Iris pigment epithelial cell (primary cell): ENCODE data around the gene CDC42BPA.
"Not testable (repeated sequence)": the region's sequence is repeated elsewhere in the genome, so short reads cannot be mapped to it uniquely, and the experiment has no call there.

Source experiments
- DNase-seq: peaks from one replicate; pipeline ENCODE4 v3.0.0-alpha.2; 2011; ENCODE audit warnings: low read depth

CDC42BPA gene

DNA sequence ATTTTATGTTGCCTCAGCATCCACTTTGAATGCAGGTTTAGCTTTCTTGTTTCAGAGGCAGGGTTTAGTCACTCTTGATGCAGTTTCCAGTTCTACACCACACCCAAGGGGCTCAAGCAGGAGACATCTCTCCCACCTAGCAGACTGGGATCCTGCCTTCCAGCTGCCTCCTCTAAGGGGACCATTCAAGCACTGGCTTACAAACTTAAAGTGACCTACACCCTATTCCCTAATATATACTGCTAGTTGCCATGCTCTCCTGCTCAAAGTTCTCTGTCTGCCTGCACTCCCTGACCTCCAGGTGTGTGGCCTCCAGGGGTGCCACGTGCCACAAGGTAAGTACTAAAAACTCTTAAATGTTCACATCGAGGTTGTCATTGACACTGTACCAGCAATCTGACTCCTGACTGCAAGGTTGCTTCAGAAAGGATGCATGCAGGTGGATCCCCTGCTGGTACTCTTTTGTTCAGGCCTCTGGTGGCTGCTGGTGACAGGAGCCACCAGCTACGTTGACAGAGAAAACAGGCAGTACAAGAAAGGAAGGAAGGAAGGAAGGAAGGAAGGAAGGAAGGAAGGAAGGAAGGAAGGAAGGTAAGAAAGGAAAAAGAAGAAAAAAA lies 192.3 kb downstream of the CDC42BPA start:
- DNase-seq, result no peak

DNA sequence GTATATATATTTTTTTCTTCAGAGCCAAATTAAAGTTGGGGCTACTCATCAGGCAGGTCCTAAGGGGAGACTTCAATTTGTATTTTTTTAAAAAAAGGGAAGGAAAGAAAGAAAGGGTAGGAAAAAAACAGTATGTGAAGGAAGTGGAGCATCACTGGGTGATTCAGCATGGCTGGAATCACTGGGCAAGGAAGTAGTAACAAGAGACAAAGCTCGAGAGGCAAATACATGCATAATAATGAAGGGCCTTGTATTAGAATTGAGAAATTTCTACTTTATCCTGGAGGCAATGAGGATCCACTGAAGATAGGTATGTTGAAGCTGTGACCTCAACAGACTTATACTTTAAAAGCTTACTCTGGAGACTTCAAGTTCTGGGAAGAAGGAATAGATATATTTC lies 193.8 kb downstream of the CDC42BPA start:
- DNase-seq, result peak; percentile 61

DNA sequence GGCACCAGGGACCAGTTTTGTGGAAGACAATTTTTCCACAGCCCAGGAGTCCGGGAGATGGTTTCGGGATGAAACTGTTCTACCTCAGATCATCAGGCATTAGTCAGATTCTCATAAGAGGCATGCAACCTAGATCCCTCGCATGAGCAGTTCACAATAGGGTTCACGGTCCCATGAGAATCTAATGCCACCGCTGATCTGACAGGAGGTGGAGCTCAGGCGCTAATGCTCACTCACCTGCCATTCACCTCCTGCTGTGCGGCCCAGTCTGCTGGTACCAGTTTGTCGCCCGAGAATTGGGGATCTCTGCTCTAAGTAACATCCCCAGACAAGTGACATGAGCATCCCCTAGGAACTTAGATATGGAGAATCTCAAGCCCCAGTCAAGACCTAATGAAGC lies 197.5 kb downstream of the CDC42BPA start:
- no peak for DNase-seq

DNA sequence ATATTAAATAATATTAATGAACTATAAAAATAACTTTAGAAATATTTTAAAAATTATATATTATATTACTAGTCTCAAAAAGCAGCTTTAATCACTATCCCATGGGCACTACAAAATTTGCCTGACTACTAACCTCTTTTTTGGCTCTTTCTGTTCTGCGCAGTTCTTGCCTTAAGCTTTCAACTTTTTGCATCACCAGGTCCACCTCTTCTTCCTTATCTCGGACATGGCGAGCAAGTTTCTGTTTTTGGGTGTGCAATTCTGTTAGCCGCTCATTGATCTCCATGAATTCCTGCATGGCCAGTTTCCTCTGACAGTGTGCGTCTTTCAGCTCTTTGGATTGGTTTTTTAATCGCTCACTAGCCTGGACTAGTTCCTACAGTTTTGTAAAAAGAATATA lies 205.8 kb downstream of the CDC42BPA start:
- DNase-seq, result no peak

DNA sequence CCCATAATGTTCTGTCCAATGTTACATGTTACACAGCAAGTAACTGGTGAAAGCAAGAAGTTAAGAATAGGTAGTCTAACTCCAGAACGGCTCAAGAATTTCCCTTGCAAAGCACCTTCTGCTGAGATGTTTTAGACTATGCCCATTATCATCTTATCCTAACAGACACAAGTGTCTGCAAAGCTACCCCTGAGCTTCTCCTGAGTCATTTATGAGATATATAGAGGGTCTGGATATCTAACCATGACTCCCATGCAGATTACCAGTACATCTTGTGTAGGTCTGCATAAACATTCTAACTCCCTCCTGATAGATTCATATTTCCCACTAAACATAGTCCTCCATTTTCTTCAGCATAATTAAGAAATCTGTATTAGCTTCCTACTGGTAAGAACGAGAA lies 206.5 kb downstream of the CDC42BPA start:
- no peak for DNase-seq

DNA sequence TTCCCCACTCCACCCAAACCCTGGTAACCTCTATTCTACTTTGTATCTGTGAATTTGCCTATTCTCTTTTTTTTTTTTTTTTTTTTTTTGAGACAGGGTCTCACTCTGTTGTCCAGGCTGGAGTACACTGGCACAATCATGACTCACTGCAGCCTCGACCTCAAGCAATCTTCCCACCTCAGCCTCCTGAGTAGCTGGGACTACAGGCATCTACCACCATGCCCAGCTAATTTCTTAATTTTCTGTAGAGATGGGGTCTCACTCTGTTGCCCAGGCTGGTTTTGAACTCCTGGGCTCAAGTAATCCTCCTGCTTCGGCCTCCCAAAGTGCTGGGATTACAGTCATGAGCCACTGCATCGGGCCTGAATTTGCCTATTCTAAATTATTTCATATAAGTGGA lies 213.0 kb downstream of the CDC42BPA start:
- DNase-seq, result not testable (repeated sequence)

DNA sequence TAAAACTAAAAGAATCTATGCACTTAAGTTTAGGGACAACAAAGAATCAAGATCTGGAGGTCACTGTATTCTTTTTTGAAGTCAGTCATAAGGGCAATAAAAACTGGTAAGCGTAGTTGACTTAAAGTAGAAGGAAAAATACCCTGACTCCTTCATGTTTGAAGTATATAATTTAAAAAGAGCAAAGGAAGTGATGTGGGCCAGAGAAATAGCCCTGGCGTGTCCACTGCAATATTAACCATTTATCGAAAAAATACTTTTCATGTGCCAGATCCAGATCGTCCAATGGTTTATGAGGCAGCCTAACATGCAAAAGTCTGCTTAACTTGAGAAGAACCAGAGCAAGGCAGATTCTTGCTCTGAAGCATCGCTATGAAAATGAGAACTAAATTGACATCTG lies 216.2 kb downstream of the CDC42BPA start:
- no peak for DNase-seq

DNA sequence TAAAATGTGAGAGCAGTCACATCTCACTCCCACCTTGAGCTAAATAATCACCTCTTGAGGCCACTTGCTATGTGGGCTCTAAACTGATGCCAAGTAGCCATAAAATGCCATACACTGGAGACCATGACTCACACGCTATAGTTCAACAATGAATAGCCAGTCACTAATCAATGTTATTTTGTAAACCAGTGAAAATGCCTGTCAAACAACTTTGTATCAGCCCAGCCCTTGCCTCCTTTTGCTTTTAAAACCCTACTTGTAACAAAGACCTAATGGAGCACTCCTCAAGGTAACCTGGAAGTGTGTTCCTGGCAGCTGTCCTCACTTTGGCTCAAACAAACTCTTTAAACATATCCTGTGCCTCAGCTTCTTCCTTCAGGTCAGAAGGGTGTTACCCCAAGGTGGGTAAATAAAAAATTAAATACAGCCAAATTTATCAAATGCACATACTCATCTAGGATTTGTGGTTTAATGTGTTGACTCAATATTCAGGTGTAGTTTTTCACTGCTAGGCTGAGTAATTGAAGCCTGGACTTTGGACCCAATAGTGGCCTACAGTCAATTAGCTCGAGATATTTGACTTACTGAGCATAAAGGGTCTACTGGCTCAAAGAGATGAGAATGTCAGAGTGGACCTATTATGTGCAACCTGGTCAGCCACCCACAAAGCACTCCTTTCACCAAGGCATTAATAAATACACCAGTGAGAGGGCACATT lies 223.9 kb downstream of the CDC42BPA start:
- DNase-seq, result no peak

DNA sequence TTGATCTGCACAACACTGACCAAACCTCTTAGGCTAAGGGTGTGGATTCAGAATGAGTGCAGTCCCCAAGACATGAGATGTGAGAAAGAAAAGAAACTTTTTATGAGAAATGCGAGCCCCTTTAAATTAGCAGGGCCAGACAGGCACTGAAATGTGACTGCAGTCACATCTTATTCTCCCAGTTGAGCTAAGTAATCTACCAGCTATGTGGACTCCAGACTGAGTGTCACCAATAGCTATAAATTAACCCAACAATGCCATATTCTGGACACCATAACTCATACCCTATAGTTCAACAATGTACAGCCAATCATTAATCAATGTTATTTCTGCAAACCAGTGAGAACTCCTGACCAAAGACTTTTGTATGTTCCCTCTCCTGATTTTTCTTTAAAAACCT lies 225.0 kb downstream of the CDC42BPA start:
- DNase-seq, result no peak

DNA sequence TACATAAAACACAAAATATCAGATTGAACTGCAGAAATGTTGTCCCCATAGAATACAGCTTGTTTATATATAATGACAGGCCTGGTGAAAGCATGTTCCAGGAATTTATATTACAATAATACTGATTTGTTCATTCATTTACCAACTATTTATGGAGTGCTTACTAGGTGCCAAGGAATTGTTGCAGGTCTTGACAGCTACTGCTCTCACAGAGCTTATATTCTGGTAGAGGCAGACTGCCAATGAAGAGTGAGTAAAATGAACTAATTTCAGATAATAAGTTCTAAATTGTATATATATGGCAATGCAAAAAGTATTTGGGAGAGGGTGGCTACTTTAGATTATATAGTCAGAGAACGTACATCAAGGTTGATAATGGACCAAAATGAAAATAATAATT lies 226.2 kb downstream of the CDC42BPA start:
- DNase-seq, result no peak

DNA sequence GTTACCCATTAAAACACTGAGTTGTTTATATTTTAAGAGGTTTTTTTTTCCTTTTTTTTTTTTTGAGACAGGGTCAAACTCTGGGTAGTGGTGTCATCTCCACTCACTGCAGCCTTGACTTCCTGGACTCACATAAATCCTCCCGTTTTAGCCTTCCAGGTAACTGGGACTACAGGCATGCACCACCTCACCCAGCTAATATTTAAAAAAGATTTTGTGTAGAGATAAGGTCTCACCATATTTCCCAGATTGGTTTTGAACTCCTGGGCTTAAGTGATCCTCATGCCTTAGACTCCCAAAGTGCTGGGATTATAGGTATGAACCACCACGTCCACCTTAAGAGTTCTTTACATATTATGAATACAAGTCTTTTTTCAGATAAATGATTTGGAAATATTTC lies 231.7 kb downstream of the CDC42BPA start:
- no peak for DNase-seq

DNA sequence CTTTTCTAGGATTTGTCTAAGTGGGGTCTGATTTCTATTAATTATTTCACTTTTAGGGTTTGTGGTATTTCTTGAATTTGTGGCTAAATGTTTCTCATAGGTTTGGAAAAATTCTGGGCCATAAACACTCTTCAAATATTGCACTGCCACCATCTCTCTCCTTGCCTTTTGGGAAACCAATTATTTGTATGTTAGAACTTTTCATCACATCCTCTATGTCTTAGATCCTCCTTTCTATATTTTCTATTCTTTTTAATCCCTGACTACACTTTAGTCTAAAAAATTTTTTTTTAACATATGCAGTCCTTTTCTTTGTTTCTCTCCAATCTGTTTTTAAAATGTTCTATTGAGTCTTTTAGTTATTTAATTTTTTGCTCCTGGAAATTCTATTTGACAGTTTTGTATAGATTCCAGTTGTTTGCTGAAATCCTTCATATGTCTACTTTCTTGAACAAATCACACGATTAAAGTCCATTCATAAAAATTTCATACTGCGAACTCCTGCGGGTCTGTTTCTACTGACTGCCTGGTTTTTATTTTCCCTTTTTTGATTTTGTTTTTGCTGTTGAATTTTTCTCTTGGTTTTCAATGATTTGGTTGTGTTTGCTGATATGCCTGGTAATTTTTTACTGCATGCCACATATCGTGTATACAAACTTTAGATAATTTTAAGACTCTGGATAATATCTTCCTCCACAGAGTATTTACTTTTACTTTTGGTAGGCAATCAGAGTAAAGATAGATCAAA lies 235.1 kb downstream of the CDC42BPA start:
- no peak for DNase-seq

DNA sequence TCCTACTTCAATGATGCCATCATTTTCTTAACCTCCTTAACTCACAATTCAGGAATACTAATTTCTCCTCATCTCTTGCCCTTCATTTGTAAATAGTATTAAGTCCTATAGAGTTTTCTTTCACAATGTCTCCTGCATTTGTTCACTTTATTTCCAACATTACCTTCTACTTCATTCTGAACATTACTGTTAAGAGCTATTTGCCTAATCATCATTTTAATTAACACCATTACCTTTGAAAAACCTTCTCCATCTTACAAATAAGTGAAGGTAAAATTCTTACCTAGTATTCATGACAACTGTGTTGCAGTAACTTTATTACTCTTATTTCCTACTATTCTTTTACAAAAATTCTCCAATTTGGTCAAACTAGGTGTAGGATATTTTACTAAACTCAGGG lies 240.5 kb downstream of the CDC42BPA start:
- no peak for DNase-seq

DNA sequence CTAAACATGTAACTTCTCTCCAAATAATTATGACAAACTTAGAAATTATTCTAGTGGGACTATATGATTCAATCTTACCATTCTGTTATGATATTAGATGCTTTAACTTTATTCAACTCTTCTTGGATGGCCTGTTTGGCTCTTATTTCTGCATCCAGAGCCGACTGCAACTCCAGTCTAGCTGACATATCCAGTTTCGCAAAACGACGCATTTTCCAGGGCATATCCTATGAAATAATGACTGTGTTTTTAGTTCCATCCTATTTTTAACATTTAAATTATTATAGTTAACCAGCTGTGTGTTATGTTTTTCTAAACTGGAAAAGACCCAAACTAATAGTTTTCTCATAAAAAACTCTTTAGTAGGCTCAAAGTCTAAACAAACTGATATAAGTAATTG lies 244.5 kb downstream of the CDC42BPA start:
- no peak for DNase-seq

DNA sequence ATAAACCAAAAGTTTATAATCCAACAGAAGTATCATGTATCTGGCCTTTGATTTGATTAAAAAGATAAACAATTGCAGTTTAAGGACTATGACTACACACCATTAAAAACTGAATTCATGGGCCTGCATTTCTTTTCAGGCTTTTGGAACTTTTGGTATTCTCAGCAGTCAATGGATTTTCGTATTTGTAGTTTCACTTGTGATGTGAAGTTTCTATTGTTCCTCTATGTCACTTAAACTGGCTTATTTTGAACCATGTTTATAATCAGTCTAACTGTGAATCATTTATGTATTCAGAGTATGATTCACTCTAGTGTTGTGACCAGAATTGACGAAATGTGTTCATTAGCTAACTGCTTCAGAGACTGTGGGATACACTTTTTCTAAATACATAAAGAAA lies 245.3 kb downstream of the CDC42BPA start:
- peak; percentile 68 for DNase-seq

DNA sequence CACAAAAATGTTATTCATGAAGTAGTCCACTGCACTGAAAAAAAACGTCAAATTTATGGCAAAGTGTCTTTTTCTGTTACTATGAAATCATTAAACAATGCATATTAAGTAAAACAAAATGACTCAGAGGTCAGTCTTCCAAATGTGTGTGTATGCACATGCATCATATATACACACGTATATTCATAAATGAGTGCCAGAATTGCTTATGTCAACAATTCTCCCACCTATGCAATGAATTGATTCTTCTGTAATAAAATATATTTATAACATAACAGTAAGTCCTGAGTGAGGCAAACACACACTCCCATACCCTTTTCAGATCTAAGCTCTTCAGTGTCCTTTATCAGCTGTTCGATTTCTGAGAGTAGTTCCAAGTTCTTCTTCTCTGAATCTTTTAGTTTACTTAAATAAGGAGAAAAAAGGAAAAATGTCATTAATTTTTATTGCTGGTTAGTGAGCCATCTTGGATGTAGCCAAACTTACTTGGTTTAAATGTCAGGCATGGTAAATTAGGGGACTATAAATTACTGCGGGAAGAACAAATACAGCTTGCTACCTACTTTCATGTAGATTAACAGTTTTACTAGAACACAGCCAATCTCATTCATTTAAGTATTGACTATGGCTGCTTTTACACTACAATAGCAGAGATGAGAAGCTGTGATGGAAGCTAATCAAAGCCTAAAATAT lies 246.3 kb downstream of the CDC42BPA start:
- DNase-seq, result no peak

DNA sequence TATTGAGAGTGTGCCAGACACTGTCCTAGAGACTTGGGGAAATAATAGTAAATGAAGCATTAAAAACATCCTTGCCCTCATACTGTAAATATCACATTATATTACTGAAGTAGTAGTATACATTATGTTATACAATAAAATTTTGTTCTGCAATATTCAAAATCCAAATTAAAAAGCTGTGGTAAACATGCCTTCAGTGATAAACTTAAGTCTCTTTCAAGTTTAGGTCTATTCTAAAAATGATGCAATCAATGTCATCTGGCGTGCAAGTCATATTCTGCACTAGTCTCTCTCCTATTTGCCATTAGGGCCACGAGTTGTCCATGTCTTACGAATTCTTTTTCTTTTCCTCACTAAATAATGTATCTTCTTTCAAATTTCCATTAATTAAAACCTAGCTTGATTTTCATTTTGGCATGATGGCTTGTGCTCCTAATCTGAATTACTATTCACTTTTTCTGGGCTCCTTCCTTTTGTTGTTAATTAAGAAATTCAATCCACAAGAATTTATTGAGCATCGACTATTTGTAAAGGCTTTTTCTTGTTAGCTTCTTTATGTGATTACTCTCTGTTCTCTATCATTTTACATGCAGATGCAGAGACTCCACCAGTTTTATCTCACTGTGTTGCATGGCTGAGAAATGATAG lies 247.5 kb downstream of the CDC42BPA start:
- no peak for DNase-seq

DNA sequence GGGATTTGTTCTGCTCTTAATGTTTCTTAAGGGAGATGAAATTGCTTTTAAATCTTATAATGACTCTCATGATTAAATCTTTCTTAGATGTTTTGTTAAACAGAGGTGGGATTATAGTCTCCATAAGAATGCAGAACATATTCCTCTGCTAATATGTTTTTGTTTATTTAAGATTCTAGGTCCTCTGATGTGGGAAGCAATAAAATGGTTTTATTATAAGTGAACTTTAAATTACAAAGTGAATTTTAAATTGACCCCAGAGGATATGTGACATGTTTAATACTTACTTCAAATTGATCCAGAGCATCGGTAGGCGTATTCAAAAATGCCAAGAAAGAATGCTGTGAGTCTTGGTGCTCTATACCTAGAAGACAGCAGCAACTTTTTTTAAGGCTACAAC lies 248.8 kb downstream of the CDC42BPA start:
- DNase-seq, result no peak

DNA sequence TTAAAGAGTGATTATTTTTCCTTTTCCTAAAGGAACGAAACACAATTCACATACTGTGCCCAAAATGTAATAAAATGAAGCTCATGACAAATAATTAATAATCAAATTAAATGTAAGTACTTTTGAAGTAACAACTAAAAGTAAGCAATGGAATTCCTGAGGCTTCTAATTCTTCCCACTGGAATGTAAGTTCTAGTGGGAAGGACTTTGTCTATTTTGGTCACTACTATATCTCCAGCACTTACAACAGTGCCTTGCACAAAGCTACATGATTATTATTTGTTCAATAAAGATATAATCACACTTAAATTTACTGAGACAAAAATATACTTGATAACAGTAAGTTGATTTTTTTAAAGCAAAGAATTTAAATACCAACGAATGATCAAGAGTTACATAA lies 249.4 kb downstream of the CDC42BPA start:
- DNase-seq, result peak; percentile 9

DNA sequence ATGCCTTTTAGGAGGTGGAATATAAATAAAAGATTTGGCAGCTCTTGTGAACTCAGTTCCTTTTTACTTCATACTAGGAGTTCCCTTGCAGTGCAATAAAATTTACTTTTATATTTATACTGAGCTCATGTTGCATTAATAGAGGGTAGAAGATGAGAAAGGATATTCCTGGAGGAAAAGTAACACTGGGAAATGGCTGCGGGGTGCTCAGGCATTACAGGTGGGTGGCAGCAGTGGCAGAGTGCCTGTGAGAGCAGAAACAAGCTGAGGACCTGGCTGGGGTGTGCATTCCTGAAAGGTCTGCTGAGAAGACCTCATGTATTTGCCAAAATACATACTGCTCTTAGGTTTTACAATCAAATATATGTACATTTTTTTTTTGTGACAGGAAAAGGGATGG lies 251.3 kb downstream of the CDC42BPA start:
- no peak for DNase-seq

DNA sequence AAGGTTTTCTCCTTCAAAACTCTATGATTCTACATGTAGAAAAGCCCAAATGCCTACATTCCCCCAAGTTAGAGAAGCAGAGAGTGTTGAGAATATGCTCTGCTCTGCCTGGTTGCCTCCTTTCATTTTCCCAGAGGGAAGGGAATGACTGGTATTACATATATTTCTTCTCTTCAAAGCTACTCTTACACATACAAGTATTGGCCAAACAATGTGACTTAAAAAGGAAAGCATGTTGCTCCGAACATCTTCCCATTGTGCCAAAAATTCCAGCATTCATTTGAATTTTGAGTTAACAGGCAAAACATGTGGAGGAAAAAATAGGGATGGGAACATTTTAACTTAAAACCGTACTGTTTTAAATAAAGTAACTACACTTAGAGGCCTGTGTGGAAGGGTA lies 253.0 kb downstream of the CDC42BPA start:
- no peak for DNase-seq

DNA sequence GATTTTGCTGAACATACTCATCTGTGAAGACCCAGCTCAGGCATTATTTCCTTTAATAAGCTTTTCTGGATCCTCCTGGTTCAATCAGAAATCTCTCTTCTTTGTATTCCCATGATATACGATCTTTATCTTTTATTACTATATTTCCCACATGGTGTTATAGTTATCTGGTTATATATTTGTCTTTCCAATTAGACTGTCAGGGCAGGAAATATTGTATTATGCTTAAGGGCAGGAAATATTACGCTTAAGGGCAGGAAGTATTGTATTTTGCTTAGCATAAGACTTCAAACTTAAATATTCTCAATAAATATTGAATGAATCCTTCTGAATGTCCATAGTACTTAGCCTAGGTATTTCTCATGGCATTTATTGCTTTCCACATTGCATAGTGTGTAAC lies 256.0 kb downstream of the CDC42BPA start:
- no peak for DNase-seq
